HepG2 (cell line): Measurements from ENCODE around the gene GPR158. TPM values are rescaled to one million over a fixed set of nuclear protein-coding genes. Genes with fewer than 3 reads are reported as not detected.
A peak's percentile ranks its signal among the peaks of the same experiment; 100 is the strongest.

Source experiments
- ATAC-seq: fragments of 200-7000 bp; cut with Tn5 transposase; 3 replicates; pipeline ENCODE4 v1.9.1; 2020; ENCODE audit warnings: mild to moderate bottlenecking, moderate library complexity
- BruUV-seq: library from RNA; stranded (reverse); fragments of 400-500 nt; replicated peaks from 2 replicates; lab custom pipeline; 2021; lab: Mats Ljungman, UMichigan
- CTCF ChIA-PET: fragments of 300-600 bp; formaldehyde crosslinking; extraction: SDS; loops from one replicate; lab custom pipeline; 2021; ENCODE audit warnings: low total read pairs, inconsistent platforms, low intra/inter-chr PET ratio; lab: Yijun Ruan, JAX
- POLR2A ChIA-PET: fragments of 350-600 bp; sonication (Branson Sonifier 250); formaldehyde crosslinking; loops from one replicate; lab custom pipeline; 2020; ENCODE audit warnings: antibody characterized with exemption, inconsistent platforms; lab: Yijun Ruan, JAX
- DNase-seq: peaks from one replicate; pipeline ENCODE4 v3.0.0-alpha.2; 2015; ENCODE audit warnings: low spot score
- FAIRE-seq: peaks from 3 replicates; lab custom pipeline; 2011; peaks lifted over from hg19 to GRCh38; lab: Jason Lieb, UNC
- H2AFZ ChIP-seq: one replicate; pipeline ENCODE4 v1.6.1; 2011; ENCODE audit warnings: low read length, inconsistent platforms
- H3K27ac ChIP-seq: fragments of 300-600 bp; 3 replicates; pipeline ENCODE4 v1.8.0; 2011; ENCODE audit warnings: mixed run types, mild to moderate bottlenecking, mixed read lengths, low read length, inconsistent platforms; ENCODE audit not compliant: insufficient read depth; ENCODE audit errors: extremely low read length
- H3K27me3 ChIP-seq, 2 experiments: fragments of 200-600 bp in 1 of 2; 2 replicates in 1 of 2; 3 replicates in 1 of 2; pipeline versions ENCODE4 v1.6.0 to v1.8.0; 2011; ENCODE audit warnings: low read length in 2 of 2, mild to moderate bottlenecking in 2 of 2, moderate library complexity in 2 of 2, inconsistent platforms in 1 of 2; ENCODE audit not compliant: insufficient read depth in 2 of 2, control insufficient read depth in 1 of 2
- H3K36me3 ChIP-seq, 2 experiments: fragments of 200-600 bp in 1 of 2; replicated peaks in 1 of 2; 2 replicates in 1 of 2; 3 replicates in 1 of 2; pipeline versions ENCODE4 v1.5.1 to v1.8.0; 2011; ENCODE audit warnings: low read length in 2 of 2, inconsistent platforms in 1 of 2; ENCODE audit not compliant: insufficient read depth in 2 of 2, control insufficient read depth in 1 of 2
- H3K4me1 ChIP-seq: 2 replicates; pipeline ENCODE4 v1.5.1; 2012; ENCODE audit warnings: low read length, inconsistent platforms; ENCODE audit not compliant: insufficient read depth
- H3K4me2 ChIP-seq: 2 replicates; pipeline ENCODE4 v1.6.0; 2011; ENCODE audit warnings: low read depth, low read length, inconsistent platforms
- H3K4me3 ChIP-seq, 3 experiments: fragments of 200-600 bp in 1 of 3; sonication (generic), shearing (Covaris generic) in 1 of 3; replicated peaks in 1 of 3; 2 replicates each; pipeline ENCODE4 v1.5.1; 2011 to 2016; ENCODE audit warnings: low read length in 3 of 3, inconsistent platforms in 2 of 3, low read depth in 2 of 3, mild to moderate bottlenecking in 2 of 3, control low read depth in 1 of 3, mixed read lengths in 1 of 3; ENCODE audit not compliant: insufficient read depth in 1 of 3
- H3K79me2 ChIP-seq: one replicate; pipeline ENCODE4 v1.6.1; 2011; ENCODE audit warnings: low read length, inconsistent platforms; ENCODE audit not compliant: insufficient read depth
- H3K9ac ChIP-seq: 2 replicates; pipeline ENCODE4 v1.6.0; 2011; ENCODE audit warnings: mild to moderate bottlenecking, low read depth, low read length, inconsistent platforms; ENCODE audit not compliant: insufficient read depth
- H3K9me3 ChIP-seq: 2 replicates; pipeline ENCODE4 v1.5.1; 2012; ENCODE audit warnings: mild to moderate bottlenecking, low read length
- H4K20me1 ChIP-seq: 2 replicates; pipeline ENCODE4 v1.6.0; 2011; ENCODE audit warnings: inconsistent platforms, mild to moderate bottlenecking, low read length, moderate library complexity; ENCODE audit not compliant: insufficient read depth
- GABPA ChIP-seq, 2 experiments: IDR thresholded peaks; 2 replicates each; pipeline ENCODE4 v1.6.1; 2011 to 2016; ENCODE audit warnings: low read depth in 2 of 2, low read length in 1 of 2, missing biosample characterization in 1 of 2, missing genetic modification characterization in 1 of 2
- GATAD2A ChIP-seq: IDR thresholded peaks from 2 replicates; pipeline ENCODE4 v1.6.1; 2016
- IRF2 ChIP-seq: IDR thresholded peaks from 2 replicates; pipeline ENCODE4 v1.6.1; 2018; ENCODE audit warnings: missing genetic modification reagents, missing compliant biosample characterization
- MAFK ChIP-seq, 2 experiments: IDR thresholded peaks in 1 of 2; conservative IDR thresholded peaks in 1 of 2; 2 replicates each; pipeline ENCODE4 v1.6.1; 2011; ENCODE audit warnings: improper control_type of control experiment in 2 of 2, low read length in 2 of 2
- MEIS2 ChIP-seq: sonication (generic); formaldehyde crosslinking; IDR thresholded peaks from 2 replicates; pipeline ENCODE4 v1.9.0; 2021; ENCODE audit warnings: mild to moderate bottlenecking, missing genetic modification reagents
- NFE2L2 ChIP-seq: fragments of 150-350 bp; IDR thresholded peaks from 2 replicates; pipeline ENCODE4 v1.6.1; 2014; ENCODE audit warnings: low read length
- RBM39 ChIP-seq: fragments of 200-400 bp; formaldehyde crosslinking; IDR thresholded peaks from one replicate; pipeline ENCODE4 v1.6.1; 2018; ENCODE audit warnings: antibody characterized with exemption, mild to moderate bottlenecking, low read depth, low read length; ENCODE audit not compliant: poor library complexity, severe bottlenecking
- WGBS: methylation state at CpG from one replicate; pipeline ENCODE4 v1.1.6; 2017; ENCODE audit warnings: low lambda C conversion rate; 5-methylcytosine and 5-hydroxymethylcytosine counted together
- in situ Hi-C: cut with HindIII; loops from 2 replicates; pipeline ENCODE4 v1.10.0; 2017; ENCODE audit warnings: low pct_unique_long_range_greater_than_20kb; ENCODE audit not compliant: extremely low pct_ligation_motif_present
- intact Hi-C: fragments of 100-400 bp; cut with micrococcal nuclease; formaldehyde crosslinking; loops from one replicate; pipeline ENCODE4 v1.10.0; 2022; ENCODE audit not compliant: unreplicated experiment
- polyA plus RNA-seq, 8 experiments: library from polyadenylated mRNA; depleted of rRNA in 3 of 8; stranded (reverse) in 7 of 8; unstranded in 1 of 8; fragments of >200 nt; fragmentation: Illumina TruSeq in 4 of 8; extraction: Trizol in 4 of 8; gene quantifications; 2 replicates each; pipeline versions ENCODE4 v1.2.1 to v1.2.3, GENCODE V29; 2011 to 2016; ENCODE audit warnings: low read depth in 4 of 8, missing spikeins in 1 of 8, mixed read lengths in 1 of 8; ENCODE audit not compliant: insufficient read depth in 1 of 8
- total RNA-seq, 5 experiments: library from RNA; depleted of rRNA; stranded (reverse); fragments of >200 nt; fragmentation: Illumina TruSeq; extraction: Trizol; gene quantifications; 2 replicates each; pipeline ENCODE4 v1.2.3, GENCODE V29; 2016; ENCODE audit warnings: low read depth in 1 of 5

GPR158 gene
- total and polyA plus RNA-seq, 2 of the 13 experiments (the other 11 are each of a cell fraction or from before 2014, with no cell fraction given) = not detected

GRCh38 chr10:25457552-25457951, 282.8 kb downstream of the GPR158 start:
- H3K27ac ChIP-seq = no peak overlapping the region
- no peaks in the 10 kb centered on the region for H3K36me3 ChIP-seq
- H2AFZ ChIP-seq = no peak overlapping the region
- no peak for FAIRE-seq
- in situ Hi-C loops = no loop called here
- H3K9ac ChIP-seq = no peak overlapping the region
- POLR2A ChIA-PET = no interaction called here
- H3K79me2 ChIP-seq = no peaks in the 10 kb centered on the region
- no TSS peak for BruUV-seq
- H3K27me3 ChIP-seq = no peaks in the 10 kb centered on the region; a peak in 1 of 5 replicates
- H4K20me1 ChIP-seq = no peaks in the 10 kb centered on the region
- no peak overlapping the region for H3K4me3 ChIP-seq
- CTCF ChIA-PET = no interaction called here
- intact Hi-C loops = no loop called here
- no peaks in the 10 kb centered on the region for H3K4me1 ChIP-seq
- ATAC-seq = no peak
- peaks cover 4% of the 10 kb centered on the region; the same call in 1 of the 2 replicates for H3K9me3 ChIP-seq
- H3K4me2 ChIP-seq = no peak overlapping the region
- TF ChIP-seq RBM39 = no peak
- TF ChIP-seq GATAD2A (CRISPR knock-in tag) = no peak
- TF ChIP-seq NFE2L2 = peak; percentile 67
- TF ChIP-seq MAFK (conservative IDR thresholded peaks at IDR 0.05 in 1 of 2, IDR thresholded peaks at IDR 0.05 in 1 of 2; ENCODE audit: low read length in 2 of 2) = peak; percentile 41 to 51; a peak in 3 of 4 replicates
- no peak for DNase-seq
- 0% methylated on average over 2 of the region's 2 CpGs for WGBS

GRCh38 chr10:25465582-25466372, 291.0 kb downstream of the GPR158 start:
- Histone ChIP-seq H3K27ac (no peak overlapping the region), H3K36me3 (no peaks in the 10 kb centered on the region), H3K4me2 (peak overlapping the region; percentile 25), H3K9ac (no peak overlapping the region), H4K20me1 (no peaks in the 10 kb centered on the region), H2AFZ (peak overlapping the region; percentile 96), H3K4me1 (no peaks in the 10 kb centered on the region), H3K4me3 (peak overlapping the region; percentile 18 to 40 (median 25); a peak in 4 of 6 replicates), H3K27me3 (no peaks in the 10 kb centered on the region; a peak in 1 of 5 replicates), H3K9me3 (no peaks in the 10 kb centered on the region), H3K79me2 (no peaks in the 10 kb centered on the region)
- CTCF ChIA-PET = no interaction called here
- DNase-seq (no peak), FAIRE-seq (no peak), ATAC-seq (no peak)
- BruUV-seq = no TSS peak
- TF ChIP-seq IRF2 (CRISPR knock-in tag) = peak; percentile 69; the same call in 1 of the 2 replicates
- no peak for TF ChIP-seq GABPA (IDR thresholded peaks at IDR 0.05; ENCODE audit: low read depth, low read length)
- TF ChIP-seq GABPA (CRISPR knock-in tag; IDR thresholded peaks at IDR 0.05; ENCODE audit: low read depth) = 0 out of 2 replicates have a peak, but pooled peaks have one; percentile 27
- TF ChIP-seq MEIS2 (CRISPR knock-in tag) = no peak
- in situ Hi-C loops = no loop called here
- intact Hi-C loops = no loop called here
- POLR2A ChIA-PET = no interaction called here
- WGBS = 59% methylated on average over 20 of the region's 20 CpGs
